CD4-positive, alpha-beta T cell (primary cell): ENCODE data around the gene ARL8B. TPM values are rescaled to one million over a fixed set of nuclear protein-coding genes. Genes with fewer than 3 reads are reported as not detected.

Experiments
- ATAC-seq: fragments of 200-7000 bp; cut with Tn5 transposase; one replicate; pipeline ENCODE4 v1.10.0; 2022; ENCODE audit warnings: mild to moderate bottlenecking; ENCODE audit not compliant: poor library complexity
- CTCF ChIA-PET: fragments of 350-600 bp; sonication (Branson Sonifier 250); formaldehyde crosslinking; loops from one replicate; lab custom pipeline; 2021; ENCODE audit warnings: antibody characterized with exemption, inconsistent platforms; lab: Charles Lee
- POLR2A ChIA-PET: fragments of 350-600 bp; sonication (Branson Sonifier 250); formaldehyde crosslinking; loops from one replicate; lab custom pipeline; 2021; ENCODE audit warnings: antibody characterized with exemption, inconsistent platforms; lab: Charles Lee
- DNase-seq, 14 experiments: peaks; one replicate each; pipeline ENCODE4 v3.0.0-alpha.2; 2013 to 2020; ENCODE audit warnings: mixed read lengths in 2 of 14
- H3K27ac ChIP-seq, 2 donors: one replicate each; pipeline versions ENCODE4 v1.5.1 to v1.7.0; 2013; ENCODE audit warnings: low read length in 2 of 2, low read depth in 1 of 2, mild to moderate bottlenecking in 1 of 2
- H3K27me3 ChIP-seq, 2 experiments: 1 replicate in 1 of 2; 2 replicates in 1 of 2; pipeline versions ENCODE4 v1.6.1 to v1.7.0; 2013; ENCODE audit warnings: low read length in 2 of 2, control low read depth in 1 of 2, mild to moderate bottlenecking in 1 of 2, moderate library complexity in 1 of 2; ENCODE audit not compliant: insufficient read depth in 2 of 2, control insufficient read depth in 1 of 2
- H3K36me3 ChIP-seq: one replicate; pipeline ENCODE4 v1.6.1; 2013; ENCODE audit warnings: low read length, control low read depth; ENCODE audit not compliant: insufficient read depth
- H3K4me1 ChIP-seq: one replicate; pipeline ENCODE4 v1.6.1; 2013; ENCODE audit warnings: low read length, control low read depth; ENCODE audit not compliant: insufficient read depth
- H3K4me3 ChIP-seq: one replicate; pipeline ENCODE4 v1.5.1; 2013; ENCODE audit warnings: mild to moderate bottlenecking, low read length, moderate library complexity
- H3K9me3 ChIP-seq, 2 experiments: 1 replicate in 1 of 2; 2 replicates in 1 of 2; pipeline versions ENCODE4 v1.6.1 to v1.7.0; 2013; ENCODE audit warnings: low read length in 2 of 2, mild to moderate bottlenecking in 2 of 2, control low read depth in 1 of 2, moderate library complexity in 1 of 2; ENCODE audit not compliant: control insufficient read depth in 1 of 2, insufficient read depth in 1 of 2
- H3K27ac Mint-ChIP-seq: one replicate; pipeline ENCODE4 v1.8.0; 2020; ENCODE audit warnings: mixed read lengths
- H3K27me3 Mint-ChIP-seq: one replicate; pipeline ENCODE4 v1.8.0; 2021; ENCODE audit warnings: mixed read lengths
- H3K36me3 Mint-ChIP-seq: one replicate; pipeline ENCODE4 v1.8.0; 2021; ENCODE audit warnings: low read depth, mixed read lengths
- H3K4me1 Mint-ChIP-seq: one replicate; pipeline ENCODE4 v1.8.0; 2021; ENCODE audit warnings: low read depth, mixed read lengths
- H3K4me3 Mint-ChIP-seq: one replicate; pipeline ENCODE4 v1.8.0; 2020; ENCODE audit warnings: mild to moderate bottlenecking, mixed read lengths
- H3K9me3 Mint-ChIP-seq: one replicate; pipeline ENCODE4 v1.8.0; 2020; ENCODE audit warnings: mixed read lengths
- intact Hi-C, 2 experiments: fragments of 100-400 bp; cut with DNase I in 1 of 2; cut with micrococcal nuclease in 1 of 2; formaldehyde crosslinking; loops; one replicate each; pipeline versions ENCODE4 v1.15.1 to v1.9.0; 2023 to 2025; cut with DNase I, micrococcal nuclease
- total RNA-seq, 174 experiments: library from RNA in 2 of 174; stranded (reverse) in 2 of 174; gene quantifications; one replicate each; pipeline ENCODE4 v1.2.3 and lab custom pipeline; 2021 to 2026
- TF ChIP-seq, protein P1 (sequence below): fragments of 200-600 bp; IDR thresholded peaks from one replicate; pipeline ENCODE4 v1.8.0; 2022; ENCODE audit warnings: antibody characterized with exemption, mild to moderate bottlenecking

Gene ARL8B
- total RNA-seq, 2 experiments from 2014 or later, result 48.5 to 49.7 TPM

GRCh38 chr3:5082789-5083115 lies 39.3 kb upstream of the ARL8B start:
- Mint-ChIP-seq H3K27ac (no peak overlapping the region), H3K4me1 (no peaks in the 10 kb centered on the region), H3K4me3 (no peak overlapping the region), H3K9me3 (no peaks in the 10 kb centered on the region), H3K36me3 (no peaks in the 10 kb centered on the region), H3K27me3 (no peaks in the 10 kb centered on the region)
- Histone ChIP-seq H3K4me1 (no peaks in the 10 kb centered on the region), H3K36me3 (no peaks in the 10 kb centered on the region), H3K4me3 (no peak overlapping the region), H3K27ac (no peak overlapping the region), H3K27me3 (no peaks in the 10 kb centered on the region), H3K9me3 (no peaks in the 10 kb centered on the region)
- ChIA-PET CTCF (no interaction called here), POLR2A (no interaction called here)
- intact Hi-C loops, result no loop called here
- DNase-seq (no peak), ATAC-seq (no peak)
- TF ChIP-seq, protein P1, sequence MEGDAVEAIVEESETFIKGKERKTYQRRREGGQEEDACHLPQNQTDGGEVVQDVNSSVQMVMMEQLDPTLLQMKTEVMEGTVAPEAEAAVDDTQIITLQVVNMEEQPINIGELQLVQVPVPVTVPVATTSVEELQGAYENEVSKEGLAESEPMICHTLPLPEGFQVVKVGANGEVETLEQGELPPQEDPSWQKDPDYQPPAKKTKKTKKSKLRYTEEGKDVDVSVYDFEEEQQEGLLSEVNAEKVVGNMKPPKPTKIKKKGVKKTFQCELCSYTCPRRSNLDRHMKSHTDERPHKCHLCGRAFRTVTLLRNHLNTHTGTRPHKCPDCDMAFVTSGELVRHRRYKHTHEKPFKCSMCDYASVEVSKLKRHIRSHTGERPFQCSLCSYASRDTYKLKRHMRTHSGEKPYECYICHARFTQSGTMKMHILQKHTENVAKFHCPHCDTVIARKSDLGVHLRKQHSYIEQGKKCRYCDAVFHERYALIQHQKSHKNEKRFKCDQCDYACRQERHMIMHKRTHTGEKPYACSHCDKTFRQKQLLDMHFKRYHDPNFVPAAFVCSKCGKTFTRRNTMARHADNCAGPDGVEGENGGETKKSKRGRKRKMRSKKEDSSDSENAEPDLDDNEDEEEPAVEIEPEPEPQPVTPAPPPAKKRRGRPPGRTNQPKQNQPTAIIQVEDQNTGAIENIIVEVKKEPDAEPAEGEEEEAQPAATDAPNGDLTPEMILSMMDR, result no peak

DNA sequence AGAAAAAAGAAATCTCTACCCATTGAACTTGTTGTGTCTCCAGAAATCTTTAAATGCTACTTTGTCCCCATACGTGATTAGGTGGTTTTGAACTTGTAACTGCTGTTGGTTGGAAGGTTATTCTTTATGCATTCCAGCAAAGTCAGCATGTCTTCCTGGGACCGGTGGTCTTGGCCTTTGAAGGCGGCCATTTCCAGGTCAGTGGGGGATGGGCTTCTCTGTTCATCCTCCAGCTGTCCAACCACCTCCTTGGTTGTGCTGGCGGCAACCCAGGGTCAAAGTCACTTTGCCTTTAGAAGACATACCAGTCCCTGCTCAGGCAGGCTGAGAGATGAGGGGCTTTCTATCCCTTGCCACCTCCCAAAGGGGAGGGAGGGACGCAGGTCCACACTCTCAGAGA lies 37.9 kb upstream of the ARL8B start:
- Histone ChIP-seq H3K4me1 (no peaks in the 10 kb centered on the region), H3K4me3 (no peak overlapping the region), H3K27ac (no peak overlapping the region), H3K27me3 (no peaks in the 10 kb centered on the region), H3K36me3 (no peaks in the 10 kb centered on the region), H3K9me3 (no peaks in the 10 kb centered on the region)
- ATAC-seq (no peak), DNase-seq (no peak)
- CTCF ChIA-PET, result no interaction called here
- Mint-ChIP-seq H3K27me3 (no peaks in the 10 kb centered on the region), H3K4me1 (no peaks in the 10 kb centered on the region), H3K27ac (no peak overlapping the region), H3K9me3 (no peaks in the 10 kb centered on the region), H3K36me3 (no peaks in the 10 kb centered on the region), H3K4me3 (no peak overlapping the region)
- POLR2A ChIA-PET, result no interaction called here
- TF ChIP-seq, protein P1, result no peak
- intact Hi-C loops, result no loop called here

GRCh38 chr3:5086708-5087107 lies 35.4 kb upstream of the ARL8B start:
- intact Hi-C loops, result no loop called here
- ChIA-PET POLR2A (no interaction called here), CTCF (no interaction called here)

More at GRCh38 chr3:5086708-5087107, 35.4 kb upstream of the ARL8B start:
- no peak for DNase-seq
- no peaks in the 10 kb centered on the region for H3K36me3 Mint-ChIP-seq
- H3K9me3 ChIP-seq, result no peaks in the 10 kb centered on the region
- no peaks in the 10 kb centered on the region for H3K4me1 Mint-ChIP-seq
- H3K4me3 Mint-ChIP-seq, result no peak overlapping the region
- no peaks in the 10 kb centered on the region for H3K4me1 ChIP-seq
- TF ChIP-seq, protein P1, result no peak
- peaks cover 11% of the 10 kb centered on the region for H3K27me3 Mint-ChIP-seq
- H3K9me3 Mint-ChIP-seq, result no peaks in the 10 kb centered on the region
- H3K27me3 ChIP-seq, result peaks cover 0 to under 1% of the 10 kb centered on the region in 2 experiments
- H3K27ac ChIP-seq, result no peak overlapping the region
- H3K27ac Mint-ChIP-seq, result no peak overlapping the region
- no peaks in the 10 kb centered on the region for H3K36me3 ChIP-seq
- ATAC-seq, result no peak
- no peak overlapping the region for H3K4me3 ChIP-seq
